Measurements from ENCODE around the gene NMT2.
A peak's percentile ranks its signal among the peaks of the same experiment; 100 is the strongest.

NMT2 gene

DNA sequence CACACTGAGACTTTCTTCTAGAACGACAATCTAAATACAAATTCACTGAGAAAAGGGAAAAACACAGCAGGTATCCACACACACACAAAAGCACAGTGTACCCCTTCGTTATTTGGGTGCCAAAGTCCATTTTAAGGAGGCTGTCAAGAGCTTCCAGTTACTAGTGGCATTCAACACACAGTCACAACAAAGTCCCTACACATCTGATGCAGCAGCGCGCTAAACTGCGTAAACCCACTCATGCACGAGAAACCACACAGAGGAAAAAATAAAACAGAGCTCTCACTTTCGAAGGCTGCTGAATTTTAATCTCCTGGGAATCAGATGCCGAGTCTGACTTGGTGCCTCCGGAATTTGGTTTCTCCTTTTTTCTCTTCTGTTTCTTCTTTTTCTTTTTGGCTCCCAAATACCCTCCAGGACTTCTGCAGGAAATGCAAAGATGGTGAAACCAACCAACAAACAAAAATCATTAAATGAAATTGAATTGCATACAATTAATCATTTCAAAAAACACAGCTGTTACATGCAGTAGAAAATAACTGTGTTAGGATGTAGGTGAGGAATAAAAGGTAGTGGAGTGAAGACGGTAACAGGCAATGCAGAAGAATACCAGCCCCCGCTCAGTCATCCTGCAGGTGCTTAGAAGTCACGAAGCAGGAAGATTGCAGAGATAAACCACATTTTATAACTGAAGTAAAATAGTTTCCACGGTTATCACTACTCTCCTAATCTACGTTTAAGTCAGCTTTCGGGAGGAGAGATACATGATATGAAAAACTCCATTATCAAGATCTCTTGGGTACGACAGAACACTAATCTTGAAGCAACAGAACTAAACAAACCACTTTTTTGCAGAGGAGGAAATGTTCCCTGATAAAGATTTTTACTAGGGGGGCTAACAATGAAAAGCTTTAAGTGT lies 27.1 kb downstream of the NMT2 start:
- peak in 1 of 2 donors; percentile 16 for DNase-seq (ENCODE audit: low read depth in 2 of 2)

DNA sequence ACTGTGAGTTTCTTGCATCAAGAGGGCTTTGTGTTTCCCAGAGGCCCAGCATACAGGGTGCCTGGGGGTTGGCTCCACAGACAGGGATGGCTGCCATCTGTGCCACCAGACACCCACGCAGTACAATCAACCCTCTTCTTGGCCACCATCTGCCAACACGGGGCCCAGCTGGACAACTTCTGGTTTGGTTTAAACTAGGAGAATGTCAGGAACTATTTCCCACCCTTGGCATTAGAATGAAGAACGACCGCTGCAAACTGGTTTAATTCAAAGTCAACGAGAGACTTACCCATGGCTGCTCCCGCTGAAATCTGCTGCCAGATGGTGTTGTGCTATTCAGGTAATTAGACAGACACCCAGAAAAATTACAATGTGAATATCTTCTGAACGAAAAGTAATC lies 27.8 kb downstream of the NMT2 start:
- DNase-seq (ENCODE audit: low read depth in 2 of 2), result no peak

GRCh38 chr10:15137636-15138035 lies 30.9 kb downstream of the NMT2 start:
- no peak for DNase-seq (ENCODE audit: low read depth in 2 of 2)

- DNase-seq (ENCODE audit: low read depth in 2 of 2), result no peak
Measured at GRCh38 chr10:15137036-15137359, 31.5 kb downstream of the NMT2 start.

GRCh38 chr10:15136129-15137035 lies 32.1 kb downstream of the NMT2 start:
- DNase-seq (ENCODE audit: low read depth in 2 of 2), result no peak

- no peak for DNase-seq (ENCODE audit: low read depth in 2 of 2)
Measured at GRCh38 chr10:15131330-15131729, 37.2 kb downstream of the NMT2 start.

DNA sequence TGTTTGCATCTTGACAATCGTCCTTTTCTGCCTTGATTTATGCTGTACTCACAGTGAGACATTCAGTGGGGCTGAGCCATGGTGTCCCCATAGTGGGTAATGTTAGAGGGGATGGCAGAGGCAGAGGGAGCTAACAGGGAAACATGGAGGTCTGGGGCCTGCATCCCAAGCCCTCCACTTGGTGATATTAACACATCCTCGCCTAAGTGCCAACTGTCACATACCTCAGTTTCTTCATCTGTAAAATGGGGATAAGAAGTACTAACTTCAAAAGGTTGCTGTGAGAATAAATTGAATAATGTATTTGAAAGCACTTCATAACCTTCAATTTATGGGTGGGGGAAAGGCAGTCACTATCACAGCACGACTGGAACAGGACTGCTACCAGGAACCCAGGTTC lies 43.6 kb downstream of the NMT2 start:
- DNase-seq (ENCODE audit: low read depth in 2 of 2), result no peak

DNA sequence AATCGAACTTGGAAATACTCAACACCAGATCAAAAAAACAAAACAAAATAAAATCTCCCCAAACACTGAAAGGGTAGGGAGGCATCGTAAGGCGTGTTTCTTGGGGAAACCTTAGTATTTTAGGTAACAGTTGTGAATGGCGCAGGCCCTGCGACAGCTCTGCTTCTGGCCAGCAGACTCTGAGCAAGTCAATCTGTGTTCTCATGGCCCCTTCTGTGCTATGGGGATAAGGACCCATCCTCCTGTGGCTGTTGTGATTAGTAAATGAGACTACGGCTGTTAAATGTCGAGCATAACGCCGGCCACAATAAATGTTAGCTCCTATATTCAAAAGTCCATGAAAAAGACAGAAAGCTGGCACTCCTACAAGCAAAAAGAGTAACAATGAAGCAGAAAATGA lies 44.3 kb downstream of the NMT2 start:
- DNase-seq (ENCODE audit: low read depth in 2 of 2), result no peak

DNA sequence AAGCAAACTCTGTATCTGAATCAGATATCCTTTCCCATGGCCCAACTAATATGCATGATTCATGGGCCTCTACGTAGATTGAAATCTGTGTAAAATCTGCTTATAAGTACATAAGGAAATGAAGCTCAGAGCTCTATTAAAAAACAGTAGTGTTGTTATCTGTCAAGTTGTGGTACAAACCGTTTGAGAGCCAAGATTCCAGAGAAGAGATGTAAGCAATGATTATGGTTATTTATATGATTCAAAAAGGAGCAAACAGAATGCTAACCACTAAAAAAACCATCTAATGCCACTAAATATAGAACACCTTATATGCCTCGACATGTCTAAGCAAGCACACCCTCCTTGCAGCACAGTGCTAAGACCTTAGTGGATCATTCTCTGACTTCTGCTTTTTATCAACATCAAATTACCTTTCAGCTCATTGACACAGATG lies 44.7 kb downstream of the NMT2 start:
- no peak for DNase-seq (ENCODE audit: low read depth in 2 of 2)

GRCh38 chr10:15122477-15123030 lies 45.9 kb downstream of the NMT2 start:
- no peak for DNase-seq (ENCODE audit: low read depth in 2 of 2)

DNA sequence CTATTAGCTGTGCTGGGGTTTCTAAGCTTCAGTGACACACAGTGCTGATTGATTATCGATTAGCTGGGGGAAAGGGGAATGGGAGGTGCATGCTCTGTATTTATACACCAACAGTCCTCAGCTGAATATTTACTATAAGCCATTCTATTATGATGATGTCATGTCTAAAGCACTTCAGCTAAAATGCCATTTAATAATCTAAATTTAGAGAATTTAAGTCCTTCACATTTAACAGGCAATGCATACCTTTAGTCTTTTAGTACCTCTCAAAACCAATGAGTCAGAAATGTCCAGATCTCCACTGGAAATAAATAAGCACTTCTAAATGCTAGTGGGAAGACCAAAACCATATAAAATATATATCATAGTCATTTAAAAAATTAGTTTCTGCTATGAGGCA lies 46.8 kb downstream of the NMT2 start:
- no peak for DNase-seq (ENCODE audit: low read depth in 2 of 2)

DNA sequence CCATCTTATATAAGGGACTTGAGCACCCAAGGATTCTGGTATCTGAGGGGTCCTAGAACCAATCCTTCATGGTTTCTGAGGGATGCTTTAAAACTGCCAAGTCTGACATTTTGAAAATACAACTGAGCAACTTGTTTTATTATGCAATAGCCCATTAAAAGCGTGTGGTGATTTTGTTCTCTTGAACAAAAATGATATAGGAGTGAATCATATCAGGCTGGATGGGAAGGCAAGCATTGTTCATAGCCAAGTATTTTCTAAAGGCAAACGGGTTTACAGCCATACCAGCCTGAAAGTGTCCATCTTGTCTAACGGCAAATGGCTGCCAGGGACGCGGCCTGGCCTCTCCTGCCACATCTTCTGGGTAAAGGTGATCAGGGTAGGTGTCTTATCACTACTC lies 48.0 kb downstream of the NMT2 start:
- DNase-seq (ENCODE audit: low read depth in 2 of 2), result no peak

GRCh38 chr10:15118615-15119014 lies 49.9 kb downstream of the NMT2 start:
- no peak for DNase-seq (ENCODE audit: low read depth in 2 of 2)

- no peak for DNase-seq (ENCODE audit: low read depth in 2 of 2)
Measured at GRCh38 chr10:15116225-15116624, 52.3 kb downstream of the NMT2 start.

DNA sequence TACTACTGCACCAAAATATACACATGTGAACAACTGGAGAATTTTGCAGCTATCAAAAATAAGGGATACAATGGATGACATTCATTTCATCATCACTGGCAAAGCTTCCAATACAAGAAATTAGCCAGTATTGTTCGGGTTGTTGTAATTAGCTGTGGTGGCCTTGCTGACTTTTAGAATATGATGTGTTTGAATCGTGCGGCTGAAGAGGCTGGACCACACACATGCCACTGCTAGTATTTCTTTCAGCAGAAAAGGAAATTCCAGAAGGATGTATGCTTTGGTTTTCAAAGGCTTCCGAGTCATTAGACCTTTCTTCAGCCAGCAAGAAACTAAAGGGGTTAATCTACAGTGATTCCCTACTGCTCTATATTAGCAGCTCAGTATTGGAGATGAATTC lies 54.7 kb downstream of the NMT2 start:
- no peak for DNase-seq (ENCODE audit: low read depth in 2 of 2)

DNA sequence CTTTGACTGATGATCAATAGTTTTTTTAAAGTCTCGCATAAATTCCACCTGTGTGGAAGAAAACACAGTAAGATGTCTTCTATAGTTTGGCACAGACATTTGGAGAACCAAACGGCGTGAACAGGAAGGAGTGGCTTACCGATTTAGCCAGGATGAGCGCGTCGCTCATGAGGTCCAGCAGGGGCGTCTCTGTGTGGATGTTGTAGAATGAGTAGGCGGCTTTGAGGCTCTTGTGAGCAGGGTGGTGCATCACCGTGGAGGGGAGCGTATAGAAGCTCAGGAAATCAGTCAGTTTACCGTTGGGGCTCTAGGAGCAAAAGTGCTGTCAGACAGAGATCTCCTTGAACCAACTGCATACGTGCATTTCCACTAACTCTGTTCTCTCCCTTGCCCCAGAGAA lies 55.8 kb downstream of the NMT2 start:
- no peak for DNase-seq (ENCODE audit: low read depth in 2 of 2)

DNA sequence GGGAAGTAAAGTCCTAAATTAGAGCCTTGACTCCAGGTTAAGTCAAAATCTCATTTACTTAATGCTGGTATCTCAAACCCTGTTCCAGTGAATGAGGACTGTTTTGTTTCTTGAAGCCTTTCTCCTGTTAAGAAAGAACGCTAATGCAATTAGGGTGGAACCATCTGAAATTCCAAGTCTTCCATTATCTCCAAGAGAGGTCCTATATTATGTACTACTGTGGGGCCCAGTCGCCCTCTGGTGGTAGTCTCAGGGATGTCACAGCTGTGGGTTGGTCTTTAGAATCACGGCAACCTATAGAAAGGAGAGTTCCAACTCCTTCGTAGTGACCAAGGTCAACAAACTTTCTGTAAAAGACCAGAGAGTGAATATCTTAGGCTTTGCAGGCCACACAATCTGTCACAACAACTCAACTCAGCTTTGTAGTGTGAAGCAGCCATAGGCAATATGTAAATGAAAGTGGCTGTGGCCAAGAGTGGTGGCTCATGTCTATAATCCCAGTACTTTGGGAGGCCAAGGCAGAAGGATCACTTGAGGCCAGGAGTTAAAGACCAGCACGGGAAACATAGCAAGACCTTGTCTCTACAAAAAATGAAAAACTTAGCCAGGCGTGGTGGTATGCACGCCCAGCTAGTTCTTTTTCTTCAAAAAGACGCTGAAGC lies 62.0 kb downstream of the NMT2 start:
- peak; percentile 51 to 64 for DNase-seq (ENCODE audit: low read depth in 2 of 2)

DNA sequence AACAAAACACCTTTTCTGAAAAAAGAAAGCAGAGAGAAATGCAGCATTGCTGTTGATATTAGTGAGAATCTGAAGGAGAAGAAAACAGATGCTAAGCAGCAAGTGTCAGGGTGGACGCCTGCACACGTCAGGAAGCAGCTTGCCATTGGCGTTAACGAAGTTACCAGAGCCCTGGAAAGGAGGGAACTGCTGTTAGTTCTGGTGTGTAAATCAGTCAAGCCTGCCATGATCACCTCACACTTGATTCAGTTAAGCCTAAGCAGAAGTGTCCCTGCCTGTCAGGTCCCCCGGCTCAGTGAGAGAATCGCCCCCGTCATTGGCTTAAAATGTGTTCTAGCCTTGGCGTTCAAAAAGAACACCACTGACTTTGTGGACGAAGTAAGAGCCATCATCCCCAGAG lies 65.0 kb downstream of the NMT2 start:
- DNase-seq (ENCODE audit: low read depth in 2 of 2), result no peak

DNA sequence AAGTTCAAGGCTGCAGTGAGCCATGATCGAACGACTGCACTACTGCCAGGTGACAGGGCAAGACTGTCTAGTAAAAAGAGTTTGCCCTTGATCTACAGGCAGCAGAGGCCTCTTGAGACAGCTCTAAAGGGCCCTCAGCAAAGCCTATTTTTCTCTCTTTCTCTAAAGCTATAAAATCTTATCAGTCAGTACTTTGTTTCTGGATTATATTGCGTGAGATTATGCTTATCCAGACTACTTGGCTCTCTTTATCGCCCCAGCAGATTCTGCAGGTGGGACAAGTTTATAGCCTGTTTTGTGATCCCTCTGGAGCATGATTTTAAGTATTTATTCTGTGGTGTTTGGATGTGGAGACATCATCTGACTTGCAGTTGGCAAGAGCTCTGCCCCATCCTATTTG lies 68.6 kb downstream of the NMT2 start:
- DNase-seq (ENCODE audit: low read depth in 2 of 2), result no peak

DNA sequence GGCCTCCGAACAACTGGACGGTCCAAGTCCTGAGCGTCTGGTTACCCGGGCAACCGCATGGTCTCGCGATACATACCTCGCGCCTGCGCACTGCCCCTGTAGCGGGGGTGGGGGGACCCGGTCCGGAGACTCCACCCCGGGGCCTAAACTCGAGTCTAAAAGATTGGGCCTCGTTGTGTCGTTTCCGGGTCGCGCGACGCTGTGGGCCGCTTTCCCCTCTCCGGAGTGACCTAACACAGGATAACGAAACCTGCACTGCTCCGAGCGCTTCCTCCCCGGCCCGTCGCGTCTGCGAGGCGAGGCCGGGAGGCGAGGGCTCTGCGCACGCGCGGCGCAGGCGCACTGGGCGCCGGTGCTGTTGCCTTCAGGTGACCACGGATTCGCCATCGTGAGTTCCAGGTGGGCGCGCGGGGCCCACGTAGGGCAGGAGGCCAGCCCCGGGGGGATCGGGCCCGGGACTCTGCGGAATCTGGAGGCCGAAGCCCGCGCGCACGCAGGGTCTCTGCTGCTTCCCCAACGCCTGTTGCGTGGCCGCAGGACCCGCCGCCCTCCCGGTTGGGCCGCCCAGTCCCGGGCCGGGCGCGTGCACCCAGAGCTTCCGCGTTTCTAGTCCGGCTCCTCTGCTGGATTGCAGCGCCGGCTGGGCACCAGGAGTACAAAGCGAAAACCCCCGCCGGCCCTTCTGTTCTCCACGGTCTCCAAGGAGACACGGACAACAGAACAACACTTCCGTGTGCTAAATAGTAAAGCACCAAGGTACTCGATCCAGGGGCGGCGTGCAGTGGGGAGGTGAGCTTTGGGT lies 71.3 kb downstream of the NMT2 start, which contains the start of gene RPP38:
Gene RPP38, plus strand, starts transcription at position 345 of the 802 bp plus-strand sequence. CDS start 5,960 bp downstream, outside the sequence.
- DNase-seq (ENCODE audit: low read depth in 2 of 2), result peak; percentile 94 to 97

DNA sequence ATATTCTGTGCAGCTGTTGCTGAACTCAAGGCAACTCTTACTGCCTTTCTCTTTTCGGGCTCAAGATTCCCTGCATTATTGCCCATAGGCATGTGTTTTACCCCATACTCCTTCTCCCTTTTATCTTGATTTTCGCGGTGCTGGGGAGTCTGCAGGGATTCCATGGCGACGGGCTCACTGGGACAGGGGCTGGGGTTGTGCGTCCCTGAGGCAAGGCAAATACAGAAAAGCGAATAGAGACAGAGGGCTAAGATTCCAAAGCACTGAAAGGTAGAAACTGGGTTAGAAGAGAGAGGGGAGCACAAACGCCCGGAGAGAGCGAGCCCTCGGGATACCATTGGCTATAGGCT lies 71.9 kb downstream of the NMT2 start:
- DNase-seq (ENCODE audit: low read depth in 2 of 2), result no peak
